Measurements from ENCODE around the gene CACNA1C. TPM values are rescaled to one million over a fixed set of nuclear protein-coding genes. Genes with fewer than 3 reads are reported as not detected.
A peak's percentile ranks its signal among the peaks of the same experiment; 100 is the strongest.

Gene CACNA1C
- total RNA-seq, 1 experiment from 2014 or later = 1.1 TPM

DNA sequence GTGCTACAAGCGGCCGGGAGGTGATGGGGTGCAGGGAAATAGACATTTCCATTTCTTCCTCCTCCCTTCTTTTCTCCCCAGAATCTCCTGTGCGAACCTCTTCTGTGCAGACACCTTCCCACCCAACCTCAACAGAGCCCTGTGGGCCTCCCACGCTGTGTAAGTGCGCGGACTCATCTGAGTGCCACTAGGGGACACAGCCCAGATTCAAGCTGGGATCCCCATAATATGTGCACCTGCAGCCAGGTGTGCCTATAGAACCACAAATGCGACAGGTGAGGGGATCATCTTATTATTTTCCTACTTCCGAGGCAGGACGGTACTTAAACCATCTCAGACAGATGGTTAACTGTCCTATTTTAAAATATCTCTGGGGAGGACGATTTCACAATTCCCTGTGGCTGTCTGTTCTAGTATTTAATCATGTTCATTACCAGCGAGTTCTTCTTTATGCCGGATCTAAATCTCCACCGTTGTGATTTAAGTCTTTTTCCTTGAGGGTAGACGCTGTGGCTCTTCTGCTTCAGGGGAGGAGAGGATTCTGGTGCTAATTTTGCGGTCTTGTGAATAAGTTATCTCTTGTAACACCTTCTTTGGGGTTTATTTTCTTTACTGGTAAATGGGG, 17.2 kb upstream of the CACNA1C start:
- Histone ChIP-seq H3K4me1 (ENCODE audit: insufficient read depth, low read length) (peaks cover 2% of the 10 kb centered on the region; the same call in 1 of the 2 replicates), H2BK120ac (ENCODE audit: low read depth, low read length, poor library complexity, severe bottlenecking) (no peak overlapping the region), H3K56ac (ENCODE audit: insufficient read length, low read depth, low read length) (no peak overlapping the region), H2BK15ac (ENCODE audit: low read depth, low read length) (no peak overlapping the region), H3K9me3 (ENCODE audit: control insufficient read depth, low read depth, low read length) (no peaks in the 10 kb centered on the region), H3K27me3 (ENCODE audit: insufficient read depth, low read length) (peaks cover 8% of the 10 kb centered on the region; the same call in 1 of the 2 replicates), H3T11ph (ENCODE audit: low read length) (no peak overlapping the region), H3K4ac (ENCODE audit: low read depth, low read length) (no peak overlapping the region), H2AK5ac (ENCODE audit: insufficient read length, low read length) (no peak overlapping the region), H3K14ac (ENCODE audit: insufficient read depth, low read length) (no peak overlapping the region), H3K23ac (ENCODE audit: insufficient read length, low read depth, low read length) (no peak overlapping the region), H4K8ac (replicated peaks; ENCODE audit: insufficient read length, low read depth, low read length) (no peak overlapping the region), H3K27ac (ENCODE audit: insufficient read length, low read depth, low read length) (no peak overlapping the region), H2AFZ (ENCODE audit: low read length) (no peak overlapping the region), H3K4me2 (ENCODE audit: insufficient read depth, insufficient read length, low read length) (peak overlapping the region; percentile 16), H2BK20ac (ENCODE audit: low read depth, low read length, poor library complexity, severe bottlenecking) (no peak overlapping the region), H2BK5ac (ENCODE audit: insufficient read length, low read length) (no peak overlapping the region), H3K79me1 (ENCODE audit: insufficient read depth, low read depth, low read length, poor library complexity, severe bottlenecking) (no peaks in the 10 kb centered on the region), H3K23me2 (ENCODE audit: insufficient read length, low read depth, low read length, poor library complexity, severe bottlenecking) (peaks cover 3% of the 10 kb centered on the region), H2BK12ac (ENCODE audit: insufficient read length, low read depth, low read length) (no peak overlapping the region), H3K79me2 (ENCODE audit: insufficient read depth, low read length) (no peaks in the 10 kb centered on the region), H4K20me1 (ENCODE audit: control insufficient read depth, insufficient read depth, insufficient read length) (no peaks in the 10 kb centered on the region), H4K91ac (ENCODE audit: insufficient read length, low read depth, low read length) (no peak overlapping the region), H3K18ac (ENCODE audit: insufficient read length, low read depth, low read length) (no peak overlapping the region), H4K5ac (ENCODE audit: insufficient read length, low read depth, low read length) (no peak overlapping the region), H3K9ac (ENCODE audit: extremely low read depth, insufficient read length, low read length) (no peak overlapping the region)
- Mint-ChIP-seq H3K36me3 (ENCODE audit: insufficient read depth in 1 of 3, low read depth in 3 of 3) (no peaks in the 10 kb centered on the region), H3K27me3 (ENCODE audit: low read depth) (peaks cover 80% of the 10 kb centered on the region), H3K27ac (no peak overlapping the region), H3K4me1 (peaks cover 9 to 19% of the 10 kb centered on the region in 2 experiments), H3K9me3 (no peaks in the 10 kb centered on the region), H3K4me3 (peak overlapping the region; percentile 50 to 66)
- TF ChIP-seq, protein P1, sequence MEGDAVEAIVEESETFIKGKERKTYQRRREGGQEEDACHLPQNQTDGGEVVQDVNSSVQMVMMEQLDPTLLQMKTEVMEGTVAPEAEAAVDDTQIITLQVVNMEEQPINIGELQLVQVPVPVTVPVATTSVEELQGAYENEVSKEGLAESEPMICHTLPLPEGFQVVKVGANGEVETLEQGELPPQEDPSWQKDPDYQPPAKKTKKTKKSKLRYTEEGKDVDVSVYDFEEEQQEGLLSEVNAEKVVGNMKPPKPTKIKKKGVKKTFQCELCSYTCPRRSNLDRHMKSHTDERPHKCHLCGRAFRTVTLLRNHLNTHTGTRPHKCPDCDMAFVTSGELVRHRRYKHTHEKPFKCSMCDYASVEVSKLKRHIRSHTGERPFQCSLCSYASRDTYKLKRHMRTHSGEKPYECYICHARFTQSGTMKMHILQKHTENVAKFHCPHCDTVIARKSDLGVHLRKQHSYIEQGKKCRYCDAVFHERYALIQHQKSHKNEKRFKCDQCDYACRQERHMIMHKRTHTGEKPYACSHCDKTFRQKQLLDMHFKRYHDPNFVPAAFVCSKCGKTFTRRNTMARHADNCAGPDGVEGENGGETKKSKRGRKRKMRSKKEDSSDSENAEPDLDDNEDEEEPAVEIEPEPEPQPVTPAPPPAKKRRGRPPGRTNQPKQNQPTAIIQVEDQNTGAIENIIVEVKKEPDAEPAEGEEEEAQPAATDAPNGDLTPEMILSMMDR (conservative IDR thresholded peaks at IDR 0.05) = no peak
- DNase-seq = no peak
- no CpG with 5 or more reads among the region's 15 CpGs for WGBS (ENCODE audit: extremely low coverage, insufficient read length, low lambda C conversion rate)

Measured in H9 (cell line).